Naive B cell (primary cell): ENCODE measurements around the gene FAM181A. TPM values are rescaled to one million over a fixed set of nuclear protein-coding genes. Genes with fewer than 3 reads are reported as not detected.

Source experiments
- ATAC-seq, 2 donors: fragments of 150-1000 bp; cut with Tn5 transposase; 2 replicates each; pipeline ENCODE4 v1.10.0; 2021; ENCODE audit warnings: low read depth in 2 of 2, mild to moderate bottlenecking in 2 of 2, moderate library complexity in 2 of 2
- DNase-seq: peaks from one replicate; pipeline ENCODE4 v3.0.0; 2022
- H3K27ac Mint-ChIP-seq, 6 donors: one replicate each; pipeline ENCODE4 v1.8.0; 2020 to 2022; ENCODE audit warnings: mild to moderate bottlenecking in 6 of 6, mixed read lengths in 6 of 6, moderate library complexity in 5 of 6, inconsistent platforms in 2 of 6
- H3K27me3 Mint-ChIP-seq, 3 donors: one replicate each; pipeline ENCODE4 v1.8.0; 2021 to 2022; ENCODE audit warnings: mixed read lengths in 3 of 3, mild to moderate bottlenecking in 1 of 3
- H3K36me3 Mint-ChIP-seq, 2 donors: one replicate each; pipeline ENCODE4 v1.8.0; 2020 to 2022; ENCODE audit warnings: mixed read lengths in 2 of 2, inconsistent platforms in 1 of 2, mild to moderate bottlenecking in 1 of 2
- H3K4me1 Mint-ChIP-seq, 3 donors: one replicate each; pipeline ENCODE4 v1.8.0; 2020 to 2022; ENCODE audit warnings: mixed read lengths in 3 of 3, inconsistent platforms in 1 of 3, mild to moderate bottlenecking in 1 of 3, moderate library complexity in 1 of 3
- H3K4me3 Mint-ChIP-seq, 8 donors: one replicate each; pipeline ENCODE4 v1.8.0; 2020 to 2022; ENCODE audit warnings: mild to moderate bottlenecking in 8 of 8, mixed read lengths in 8 of 8, moderate library complexity in 8 of 8, inconsistent platforms in 2 of 8
- H3K9me3 Mint-ChIP-seq, 7 donors: one replicate each; pipeline ENCODE4 v1.8.0; 2020 to 2022; ENCODE audit warnings: mixed read lengths in 7 of 7, mild to moderate bottlenecking in 5 of 7, inconsistent platforms in 2 of 7, moderate library complexity in 1 of 7
- polyA plus RNA-seq, 6 donors: library from polyadenylated mRNA; unstranded; fragments of 300-500 nt; fragmentation: Illumina TruSeq; gene quantifications; one replicate each; pipeline ENCODE4 v1.2.3, GENCODE V29; 2021; ENCODE audit warnings: low read depth in 6 of 6

Gene FAM181A
- polyA plus RNA-seq, 6 donors from 2014 or later = not detected

DNA sequence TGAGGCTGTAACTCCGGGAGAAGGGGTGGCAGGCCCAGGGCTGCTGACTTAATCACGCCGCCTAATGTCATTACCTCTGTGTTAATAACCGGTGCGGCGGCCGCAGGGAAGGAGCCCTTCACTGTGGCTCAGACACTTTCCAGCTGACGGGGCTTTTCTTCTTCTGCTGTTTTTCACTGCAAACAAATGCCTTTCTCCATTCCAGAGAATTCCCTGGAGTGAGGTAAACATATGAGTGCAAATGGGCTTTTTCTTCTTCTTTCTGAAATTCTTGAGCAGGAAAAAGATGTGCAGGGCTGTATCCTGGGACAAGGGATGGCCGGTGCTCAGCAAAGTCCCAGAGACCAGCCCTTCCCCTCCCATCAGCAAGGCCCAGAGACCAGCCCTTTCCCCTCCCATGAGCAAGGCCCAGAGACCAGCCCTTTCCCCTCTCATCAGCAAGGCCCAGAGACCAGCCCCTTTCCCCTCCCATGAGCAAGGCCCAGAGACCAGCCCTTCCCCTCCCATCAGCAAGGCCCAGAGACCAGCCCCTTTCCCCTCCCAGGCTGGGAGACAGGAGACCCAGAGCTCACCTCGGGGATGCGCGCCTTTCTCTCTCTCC lies 33.4 kb upstream of the FAM181A start:
- H3K4me3 Mint-ChIP-seq = peak overlapping the region in 1 of 8 donors; percentile 47
- peaks cover 24 to 28% (median 25%) of the 10 kb centered on the region in 3 donors for H3K27me3 Mint-ChIP-seq
- H3K36me3 Mint-ChIP-seq = no peaks in the 10 kb centered on the region
- no peak overlapping the region for H3K27ac Mint-ChIP-seq
- ATAC-seq = no peak
- peaks cover 0 to 4% (median 0%) of the 10 kb centered on the region in 3 donors for H3K4me1 Mint-ChIP-seq
- no peaks in the 10 kb centered on the region for H3K9me3 Mint-ChIP-seq
- DNase-seq = no peak

DNA sequence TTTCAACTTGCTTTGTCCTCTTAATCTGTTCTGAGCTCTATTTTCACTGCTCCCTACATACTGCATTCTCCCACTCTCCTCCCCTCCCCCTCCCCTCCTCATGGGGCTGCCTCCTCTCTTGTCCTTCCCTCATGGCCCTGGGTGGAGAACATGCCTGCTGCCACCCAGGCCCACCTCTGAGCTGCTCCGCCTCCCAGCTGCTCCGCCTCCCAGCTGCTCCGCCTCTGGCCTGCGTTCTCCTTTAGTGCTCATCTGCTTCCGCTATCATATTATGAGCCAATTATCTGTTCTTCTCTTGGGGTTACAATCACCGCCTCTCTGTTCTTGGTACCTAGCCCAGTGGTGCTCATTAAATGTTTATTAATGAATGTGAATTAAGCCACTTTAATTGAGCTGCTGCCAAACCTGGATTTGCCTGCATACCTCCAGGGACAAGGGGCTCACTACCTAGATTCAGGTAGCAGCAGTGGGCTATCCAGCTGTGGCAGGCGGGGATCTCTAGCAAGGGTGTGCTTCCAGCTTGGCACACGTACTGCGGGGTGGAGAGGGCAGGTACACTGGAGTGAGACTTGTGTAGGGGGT lies 32.0 kb upstream of the FAM181A start:
- ATAC-seq (no peak), DNase-seq (no peak)
- H3K9me3 Mint-ChIP-seq = peaks cover 0 to 5% (median 0%) of the 10 kb centered on the region in 7 donors
- H3K4me3 Mint-ChIP-seq = no peak overlapping the region
- peaks cover 28 to 31% (median 29%) of the 10 kb centered on the region in 3 donors for H3K27me3 Mint-ChIP-seq
- peaks cover 0 to 4% (median 0%) of the 10 kb centered on the region in 3 donors for H3K4me1 Mint-ChIP-seq
- peaks cover 0 to 3% of the 10 kb centered on the region in 2 donors for H3K36me3 Mint-ChIP-seq
- H3K27ac Mint-ChIP-seq = no peak overlapping the region

DNA sequence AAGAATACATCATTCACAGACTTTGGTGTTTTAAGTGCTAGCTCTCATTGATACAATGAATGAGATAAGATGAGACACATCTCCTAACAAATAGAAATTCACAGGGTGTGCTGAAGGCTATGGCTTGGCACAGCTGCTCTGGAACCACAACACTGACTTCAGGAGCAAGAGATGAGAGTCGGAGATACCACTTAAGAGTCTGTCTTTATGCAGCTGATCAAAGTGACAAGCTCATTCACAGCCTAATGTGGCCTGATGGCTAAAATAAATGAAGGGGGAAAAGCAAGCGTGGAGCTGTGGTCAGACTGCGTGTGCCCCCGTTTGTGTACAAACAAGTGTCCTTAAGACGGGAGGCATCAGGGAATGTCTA lies 29.7 kb upstream of the FAM181A start:
- H3K36me3 Mint-ChIP-seq = peaks cover 0 to 13% of the 10 kb centered on the region in 2 donors
- no peak overlapping the region for H3K4me3 Mint-ChIP-seq
- ATAC-seq = no peak

DNA sequence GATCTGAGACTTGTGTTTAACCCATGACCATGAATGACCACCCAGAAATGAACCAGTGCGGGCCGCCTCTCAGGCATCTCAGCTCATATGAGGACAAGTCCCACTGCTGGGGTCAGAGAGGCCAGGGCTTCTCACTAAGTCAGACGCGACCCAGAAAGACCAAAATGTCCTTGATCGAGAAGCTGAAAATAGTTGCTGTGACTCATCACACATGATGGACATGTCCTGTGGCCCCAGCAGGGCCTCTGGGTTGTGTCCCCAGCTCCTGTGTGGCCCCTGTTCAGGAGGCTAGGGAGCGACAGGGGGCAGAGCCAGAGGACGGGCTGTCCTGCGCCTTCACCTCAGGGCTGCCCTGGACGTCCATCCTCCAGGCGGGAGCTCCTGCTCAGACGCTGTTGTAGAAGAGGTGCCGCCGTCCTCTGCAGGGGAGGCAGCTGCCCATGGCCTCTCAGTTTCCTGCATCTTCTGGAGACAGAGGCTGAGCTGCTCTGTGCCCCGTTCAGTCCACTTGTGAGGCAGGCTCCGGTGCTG lies 29.0 kb upstream of the FAM181A start:
- H3K4me1 Mint-ChIP-seq = no peaks in the 10 kb centered on the region
- H3K27me3 Mint-ChIP-seq = peaks cover 20 to 31% (median 31%) of the 10 kb centered on the region in 3 donors
- H3K4me3 Mint-ChIP-seq = no peak overlapping the region
- ATAC-seq (no peak), DNase-seq (no peak)
- no peak overlapping the region for H3K27ac Mint-ChIP-seq
- H3K36me3 Mint-ChIP-seq = peaks cover 0 to 13% of the 10 kb centered on the region in 2 donors
- H3K9me3 Mint-ChIP-seq = peaks cover 0 to 10% (median 3%) of the 10 kb centered on the region in 7 donors

More for the DNA sequence above, 29.7 kb upstream of the FAM181A start:
- Mint-ChIP-seq H3K27ac (no peak overlapping the region), H3K9me3 (peaks cover 0 to 10% (median 3%) of the 10 kb centered on the region in 7 donors), H3K4me1 (peaks cover 0 to 4% (median 0%) of the 10 kb centered on the region in 3 donors), H3K27me3 (peaks cover 16 to 34% (median 25%) of the 10 kb centered on the region in 3 donors)
- DNase-seq = no peak

DNA sequence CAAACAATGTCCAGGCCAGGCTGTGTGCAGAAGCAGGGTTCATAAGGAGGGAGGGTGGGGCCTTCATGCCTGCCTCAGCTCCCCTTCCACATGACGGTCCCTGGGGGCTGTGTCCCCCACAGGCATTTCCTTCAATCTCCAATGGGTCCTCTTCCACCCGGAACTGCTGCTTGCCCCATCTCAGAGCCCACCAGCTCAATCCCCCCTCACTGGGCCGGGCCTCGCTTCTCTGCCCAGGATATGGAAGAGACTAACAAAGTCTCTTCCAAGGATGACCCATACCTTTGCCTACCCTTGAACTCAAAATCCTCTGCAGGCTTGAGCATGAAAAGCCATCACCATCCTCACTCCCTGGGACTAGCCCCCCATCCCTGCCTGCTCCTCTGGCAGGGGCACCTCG lies 28.4 kb upstream of the FAM181A start:
- Mint-ChIP-seq H3K36me3 (peaks cover 0 to 13% of the 10 kb centered on the region in 2 donors), H3K4me3 (no peak overlapping the region), H3K27ac (no peak overlapping the region), H3K4me1 (peaks cover 0 to under 1% (median 0%) of the 10 kb centered on the region in 3 donors), H3K27me3 (peaks cover 26 to 37% (median 31%) of the 10 kb centered on the region in 3 donors), H3K9me3 (peaks cover 0 to 10% (median 3%) of the 10 kb centered on the region in 7 donors)
- no peak for DNase-seq
- ATAC-seq = no peak

DNA sequence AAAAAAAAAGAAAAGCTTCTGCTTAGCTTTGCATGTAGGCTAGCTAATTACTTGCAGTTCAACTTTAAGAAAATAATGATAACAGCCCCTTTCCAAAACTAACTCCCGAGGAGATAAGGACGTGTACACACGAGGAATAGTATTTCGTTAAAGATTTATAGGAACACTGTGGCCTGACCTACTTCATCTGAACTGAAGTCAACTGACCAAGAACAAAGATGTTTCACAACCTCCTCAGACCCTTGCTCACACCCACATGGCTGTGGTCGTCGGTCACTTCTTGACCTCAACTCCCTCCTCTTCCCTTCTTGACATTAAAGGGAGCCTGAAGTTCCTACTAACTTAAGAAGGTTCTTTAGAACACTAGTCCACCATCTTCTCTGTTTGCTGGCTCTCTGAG lies 25.3 kb upstream of the FAM181A start:
- no peak for ATAC-seq

DNA sequence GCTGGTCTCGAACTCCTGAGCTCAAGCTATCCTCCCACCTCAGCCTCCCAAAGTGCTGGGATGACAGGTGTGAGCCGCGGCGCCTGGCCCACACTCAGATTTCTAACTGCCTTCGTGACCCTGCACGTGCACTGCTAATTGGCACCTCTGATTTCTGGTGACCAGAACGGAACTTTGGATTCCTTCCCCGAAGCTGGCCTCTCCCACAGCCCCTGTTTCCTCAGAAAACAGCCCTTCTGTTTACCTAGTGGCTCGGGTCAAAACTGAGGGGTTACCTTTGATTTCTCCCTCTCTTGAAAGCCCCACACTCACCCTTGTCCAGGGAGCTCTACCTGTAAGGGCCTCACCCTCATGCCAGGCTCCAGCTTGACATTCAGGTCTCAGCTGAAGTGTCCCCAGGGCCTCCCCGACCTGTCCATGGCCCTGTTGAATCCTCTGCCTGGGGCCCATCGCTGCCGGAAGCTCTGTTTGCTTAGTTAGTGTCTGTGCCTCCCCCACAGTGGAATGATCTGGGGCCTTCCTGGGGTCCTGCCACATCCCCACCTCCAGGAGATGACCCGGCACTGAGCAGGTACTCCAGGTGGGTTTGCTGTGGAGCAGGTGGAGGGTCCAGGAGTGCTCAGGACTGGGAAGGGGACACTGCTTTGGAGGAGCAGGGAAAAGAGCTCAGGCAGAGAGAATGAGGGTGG lies 24.4 kb upstream of the FAM181A start:
- H3K9me3 Mint-ChIP-seq = peaks cover 0 to 10% (median 3%) of the 10 kb centered on the region in 7 donors
- H3K27ac Mint-ChIP-seq = no peak overlapping the region
- no peak for ATAC-seq
- H3K4me3 Mint-ChIP-seq = no peak overlapping the region
- peaks cover 0 to 5% (median 2%) of the 10 kb centered on the region in 3 donors for H3K4me1 Mint-ChIP-seq
- DNase-seq = no peak
- H3K27me3 Mint-ChIP-seq = peaks cover 14 to 51% (median 30%) of the 10 kb centered on the region in 3 donors
- H3K36me3 Mint-ChIP-seq = peaks cover 0 to 13% of the 10 kb centered on the region in 2 donors

More for the DNA sequence above, 25.3 kb upstream of the FAM181A start:
- peaks cover 0 to 10% (median 3%) of the 10 kb centered on the region in 7 donors for H3K9me3 Mint-ChIP-seq
- H3K27ac Mint-ChIP-seq = no peak overlapping the region
- H3K4me1 Mint-ChIP-seq = peaks cover 0 to 5% (median 2%) of the 10 kb centered on the region in 3 donors
- peaks cover 0 to 13% of the 10 kb centered on the region in 2 donors for H3K36me3 Mint-ChIP-seq
- DNase-seq = no peak
- H3K4me3 Mint-ChIP-seq = no peak overlapping the region
- H3K27me3 Mint-ChIP-seq = peaks cover 20 to 51% (median 29%) of the 10 kb centered on the region in 3 donors

DNA sequence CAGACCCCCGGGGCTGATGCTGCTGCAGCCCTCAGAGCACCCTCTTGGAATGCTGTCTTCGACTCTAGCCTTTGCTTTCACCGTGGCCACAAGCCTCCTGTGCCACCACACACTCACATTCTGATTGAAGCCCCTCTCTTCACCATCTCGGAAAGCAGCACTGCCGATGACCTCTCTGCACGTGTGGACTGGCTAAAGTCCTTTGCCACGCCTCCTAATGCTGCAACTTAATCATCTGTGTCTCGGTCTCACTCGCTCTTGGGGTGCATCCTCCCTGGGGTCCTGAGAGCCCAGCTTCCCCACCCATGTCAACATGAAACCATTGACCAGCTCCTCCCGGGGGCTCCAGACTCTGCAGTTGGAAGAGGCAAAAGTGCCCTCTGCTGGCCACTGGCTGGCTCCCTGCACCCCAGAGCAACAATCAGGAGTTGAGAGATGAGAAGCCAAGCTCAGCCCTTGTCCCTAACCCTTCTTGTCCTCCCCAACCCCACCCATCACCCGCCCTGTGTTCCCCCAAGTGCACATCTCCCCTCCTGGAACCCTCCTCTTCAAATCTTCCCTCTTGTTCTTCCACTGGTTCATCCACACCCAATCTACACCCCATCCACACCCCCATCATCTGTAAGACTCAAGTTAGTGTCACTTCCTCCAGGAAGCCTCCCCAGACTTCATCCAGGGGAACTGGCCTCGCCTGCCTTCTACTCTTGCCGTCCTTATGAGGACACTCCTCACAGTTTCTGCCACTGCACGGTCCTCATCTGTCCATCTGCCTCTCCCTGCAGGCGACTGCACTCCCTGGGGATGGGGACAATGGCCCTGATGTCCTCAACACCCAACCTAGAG lies 23.6 kb upstream of the FAM181A start:
- Mint-ChIP-seq H3K27ac (no peak overlapping the region), H3K4me1 (peaks cover 0 to 5% (median 2%) of the 10 kb centered on the region in 3 donors), H3K36me3 (peaks cover 0 to 13% of the 10 kb centered on the region in 2 donors), H3K27me3 (peaks cover 14 to 59% (median 38%) of the 10 kb centered on the region in 3 donors), H3K9me3 (peaks cover 0 to 10% (median 3%) of the 10 kb centered on the region in 7 donors), H3K4me3 (peak overlapping the region in 2 of 8 donors; percentile 72 to 77)
- no peak for DNase-seq
- no peak for ATAC-seq

DNA sequence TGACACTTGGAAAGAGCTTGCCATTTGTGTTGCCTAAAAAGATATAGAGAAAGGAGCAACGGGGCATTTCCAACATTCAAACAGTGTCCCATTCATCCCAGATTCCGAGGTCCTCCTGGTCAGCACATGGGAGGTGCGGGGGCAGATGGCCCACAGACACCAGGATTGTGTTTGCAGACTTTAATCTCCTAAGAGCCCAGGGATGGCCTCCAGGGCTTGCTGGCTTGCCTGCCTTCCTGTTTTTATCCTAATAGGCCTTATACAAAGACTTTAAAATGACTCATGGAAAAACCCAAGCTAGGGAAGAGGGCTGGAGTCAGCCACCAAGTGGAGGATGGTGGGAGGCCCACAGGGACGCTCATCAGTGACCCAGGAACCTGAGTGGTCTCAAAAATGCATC lies 21.5 kb upstream of the FAM181A start:
- no peak overlapping the region for H3K27ac Mint-ChIP-seq
- H3K27me3 Mint-ChIP-seq = peaks cover 20 to 63% (median 48%) of the 10 kb centered on the region in 3 donors
- peaks cover 0 to 6% (median 2%) of the 10 kb centered on the region in 7 donors for H3K9me3 Mint-ChIP-seq
- H3K4me1 Mint-ChIP-seq = peaks cover 0 to 5% (median 2%) of the 10 kb centered on the region in 3 donors
- H3K4me3 Mint-ChIP-seq = no peak overlapping the region
- DNase-seq = no peak
- no peak for ATAC-seq
- H3K36me3 Mint-ChIP-seq = peaks cover 0 to 4% of the 10 kb centered on the region in 2 donors

DNA sequence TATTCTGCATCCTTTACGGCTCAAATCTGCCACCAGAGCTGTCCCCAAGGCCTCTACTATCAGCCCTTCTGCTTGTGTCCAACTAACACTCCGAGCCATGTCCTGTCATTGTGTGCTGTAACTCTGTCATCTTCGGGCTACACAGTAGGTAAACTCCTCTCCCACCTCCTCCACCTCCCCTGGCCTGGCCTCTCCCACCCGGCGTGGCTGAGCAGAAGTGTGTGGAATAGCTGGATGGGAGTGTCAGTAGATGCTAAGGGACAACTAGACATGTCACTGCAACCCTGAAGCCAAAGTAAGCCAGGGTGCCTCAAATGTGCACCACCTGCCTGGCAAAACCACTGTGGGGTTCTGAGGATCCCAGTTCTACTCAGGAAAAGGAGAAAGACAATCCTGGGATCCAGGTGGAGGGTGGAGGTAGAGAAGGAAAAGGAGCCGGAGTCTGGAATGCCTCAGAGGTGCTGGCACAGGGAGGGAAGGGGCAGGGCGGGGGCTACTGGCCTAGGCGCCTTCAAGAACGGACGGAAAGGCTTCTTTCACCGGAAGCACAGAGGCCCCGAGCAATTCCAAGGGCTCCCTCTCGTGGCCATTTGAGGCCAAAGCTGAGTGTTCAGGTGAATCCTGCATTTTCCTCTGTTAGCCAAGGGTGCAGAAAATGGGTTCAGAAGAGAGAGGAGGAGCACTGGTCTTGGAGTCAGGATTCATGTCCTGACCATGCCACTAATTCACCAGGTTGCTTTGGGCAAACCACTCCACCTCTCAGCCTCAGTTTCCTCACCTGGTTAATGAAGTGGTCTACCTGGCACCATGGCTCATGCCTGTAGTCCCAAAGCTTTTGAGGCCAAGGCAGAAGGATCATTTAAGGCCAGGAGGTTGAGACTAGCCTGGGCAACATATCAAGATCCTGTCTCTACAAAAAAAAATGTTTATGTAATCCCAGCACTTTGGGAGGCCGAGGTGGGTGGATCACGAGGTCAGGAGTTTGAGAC lies 20.5 kb upstream of the FAM181A start:
- Mint-ChIP-seq H3K36me3 (no peaks in the 10 kb centered on the region), H3K9me3 (peaks cover 0 to 4% (median 0%) of the 10 kb centered on the region in 7 donors), H3K27ac (no peak overlapping the region), H3K27me3 (peaks cover 20 to 65% (median 48%) of the 10 kb centered on the region in 3 donors), H3K4me3 (no peak overlapping the region), H3K4me1 (peaks cover 0 to 5% (median 2%) of the 10 kb centered on the region in 3 donors)
- DNase-seq = peak; percentile 5
- ATAC-seq = no peak

DNA sequence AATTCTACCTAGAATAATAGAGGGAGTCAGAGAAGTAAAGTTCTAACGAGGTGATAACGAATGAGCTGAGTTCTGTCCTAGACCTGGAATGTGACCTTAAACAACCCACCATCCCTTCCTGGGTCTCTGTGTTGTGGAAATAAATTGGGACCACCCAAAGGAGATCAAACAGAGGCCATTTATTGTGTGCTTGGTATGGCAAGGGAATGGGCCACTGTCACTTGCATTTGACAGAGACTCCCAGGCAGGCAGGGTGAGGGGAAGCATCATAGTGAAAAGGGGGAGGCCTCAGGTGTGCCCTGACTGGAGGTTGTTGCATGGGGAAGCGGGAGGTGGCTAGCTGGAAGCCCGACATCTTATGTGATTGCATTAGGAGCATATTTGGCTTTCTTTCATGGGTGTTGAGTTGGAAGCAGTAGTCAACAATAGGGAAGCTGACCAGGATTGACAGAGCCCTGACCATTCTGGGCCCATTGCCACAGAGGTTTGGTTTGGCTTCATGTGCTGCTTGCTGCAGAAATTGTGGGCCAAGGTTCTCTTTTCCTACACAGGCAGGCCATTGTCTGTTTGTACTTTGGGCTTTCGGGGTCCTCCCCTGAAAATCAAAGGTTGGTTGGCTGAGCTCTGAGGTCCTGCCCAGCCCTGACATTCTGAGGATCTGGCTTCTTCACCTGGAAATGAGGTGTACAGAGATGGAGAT lies 17.6 kb upstream of the FAM181A start:
- peaks cover 22 to 47% (median 31%) of the 10 kb centered on the region in 3 donors for H3K27me3 Mint-ChIP-seq
- no peak overlapping the region for H3K4me3 Mint-ChIP-seq
- H3K27ac Mint-ChIP-seq = no peak overlapping the region
- no peak for DNase-seq
- H3K4me1 Mint-ChIP-seq = peaks cover 0 to 5% (median 0%) of the 10 kb centered on the region in 3 donors
- no peak for ATAC-seq
- peaks cover 0 to 6% (median 0%) of the 10 kb centered on the region in 7 donors for H3K9me3 Mint-ChIP-seq
- peaks cover 0 to 5% of the 10 kb centered on the region in 2 donors for H3K36me3 Mint-ChIP-seq
